NCI-H446 treated with DMSO at 0.1 percent for 48 hours (cell line): ENCODE measurements around the gene RNF144A.

Experiments used
- DNase-seq: peaks from one replicate; lab custom pipeline; 2025; lab: John Stamatoyannopoulos, UW

The RNF144A gene

DNA sequence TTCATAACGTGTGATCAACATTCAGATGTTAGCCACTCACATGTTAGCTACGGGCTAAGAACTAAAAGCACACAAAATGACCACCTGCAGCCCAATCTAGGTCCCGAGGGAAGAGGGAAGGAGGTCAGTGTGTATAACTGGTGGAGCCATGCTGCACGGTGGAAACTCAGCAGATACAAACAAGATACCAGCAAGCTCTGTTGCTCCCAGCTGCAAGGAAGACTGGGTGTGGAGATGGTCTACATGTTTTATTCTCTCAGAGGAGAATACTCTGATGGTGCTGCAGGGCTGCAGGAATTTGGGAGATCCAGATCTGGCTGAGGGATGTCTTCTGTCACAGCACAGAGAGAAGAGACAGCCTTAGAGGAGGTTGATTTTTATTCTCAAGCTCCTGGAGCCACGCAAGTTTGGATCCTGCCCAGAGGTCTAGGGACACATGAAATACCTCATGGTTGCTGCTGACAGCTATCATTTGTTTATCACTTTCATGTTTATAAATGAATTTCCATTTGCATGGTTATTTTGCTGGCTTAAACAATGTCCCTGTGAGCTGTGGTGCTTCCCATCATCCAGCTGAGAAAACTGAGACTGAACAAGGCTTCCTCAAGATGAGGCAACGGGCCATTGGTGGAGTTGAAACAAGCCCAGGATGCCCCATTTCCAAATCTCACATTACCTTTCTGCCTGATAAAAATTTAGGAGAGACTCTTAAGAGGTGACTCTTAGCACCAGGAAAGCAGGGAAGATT is 30.9 kb downstream of the RNF144A start:
- no peak for DNase-seq

GRCh38 chr2:6948677-6949351 is 31.6 kb downstream of the RNF144A start:
- DNase-seq = no peak

- no peak for DNase-seq
Measured at GRCh38 chr2:6951046-6951445, 33.8 kb downstream of the RNF144A start.

- DNase-seq = no peak
Measured at GRCh38 chr2:6952101-6952500, 34.9 kb downstream of the RNF144A start.

DNA sequence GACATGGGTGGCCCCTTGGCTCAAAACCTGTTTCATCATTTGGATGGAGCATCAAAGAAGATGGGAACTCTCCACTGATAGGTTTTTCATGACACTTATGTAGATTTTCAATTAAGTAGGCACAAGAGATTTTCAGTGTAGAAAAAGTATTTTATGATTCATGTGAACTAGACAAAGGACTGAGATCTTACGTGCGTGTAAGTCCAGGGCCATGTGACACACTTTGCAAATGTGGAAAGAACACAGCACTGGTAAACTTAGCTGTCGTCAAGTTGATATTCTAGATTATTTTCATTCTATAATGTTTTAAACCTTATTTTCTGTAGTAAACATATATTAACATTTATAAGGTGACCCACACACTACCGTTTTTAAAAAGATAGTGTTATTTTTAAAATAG is 37.4 kb downstream of the RNF144A start:
- no peak for DNase-seq

GRCh38 chr2:6955511-6956136 is 38.4 kb downstream of the RNF144A start:
- DNase-seq = no peak

GRCh38 chr2:6956566-6956965 is 39.4 kb downstream of the RNF144A start:
- no peak for DNase-seq

GRCh38 chr2:6957031-6957714 is 40.0 kb downstream of the RNF144A start:
- DNase-seq = no peak

- peak; percentile 42 for DNase-seq
Measured at GRCh38 chr2:6957910-6958615, 40.9 kb downstream of the RNF144A start.

DNA sequence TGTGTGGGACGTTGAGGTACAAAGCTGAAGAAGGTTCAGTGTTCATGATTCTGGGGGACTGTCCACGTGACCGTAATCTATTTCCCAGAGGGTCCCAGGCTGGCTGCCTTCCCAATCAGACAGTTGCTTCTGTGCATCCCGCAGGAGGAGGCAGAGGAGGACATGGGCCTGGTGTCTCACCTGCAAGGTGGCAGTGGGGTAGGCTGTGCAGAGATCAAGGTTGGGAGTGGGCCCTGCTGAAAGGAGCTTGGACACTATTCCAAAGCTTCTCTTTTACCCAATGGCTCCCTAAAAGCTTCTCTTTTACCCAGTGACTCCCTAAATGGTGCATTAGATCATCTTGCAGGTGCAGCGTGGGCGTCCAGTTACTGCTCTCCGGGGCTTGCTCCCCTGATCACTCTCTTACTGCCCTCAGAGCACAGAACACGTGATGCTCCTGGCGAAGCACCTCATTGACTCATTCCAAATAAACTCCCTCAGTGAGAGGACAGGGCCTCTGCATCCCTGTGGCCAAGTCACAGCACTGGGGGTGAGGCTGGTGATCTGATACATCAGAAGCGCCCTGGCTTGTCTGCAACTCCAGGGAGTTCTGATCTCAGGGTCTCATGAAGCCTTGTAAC is 41.5 kb downstream of the RNF144A start:
- no peak for DNase-seq

GRCh38 chr2:6959751-6960150 is 42.5 kb downstream of the RNF144A start:
- DNase-seq = no peak

DNA sequence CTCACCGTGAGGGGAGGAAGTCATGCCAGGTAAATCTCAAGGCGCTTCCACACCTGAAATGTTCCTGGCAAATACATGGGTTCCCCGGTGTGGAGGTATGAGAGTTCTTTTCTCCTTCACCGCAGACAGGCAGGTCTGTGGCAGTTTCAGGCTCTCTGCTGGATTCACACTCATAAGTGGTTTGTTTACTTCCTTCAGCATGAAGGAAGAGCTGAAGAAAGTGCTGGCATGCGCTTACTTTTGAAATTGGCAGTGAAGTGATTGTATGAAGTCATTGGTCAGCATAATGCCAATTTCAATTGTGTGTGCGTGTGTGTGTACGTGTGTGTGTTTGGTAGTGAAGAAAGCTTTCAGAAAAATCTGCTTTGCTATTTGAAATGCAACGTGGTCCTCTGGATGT is 43.4 kb downstream of the RNF144A start:
- peak; percentile 74 for DNase-seq

- no peak for DNase-seq
Measured at GRCh38 chr2:6963727-6964126, 46.5 kb downstream of the RNF144A start.

DNA sequence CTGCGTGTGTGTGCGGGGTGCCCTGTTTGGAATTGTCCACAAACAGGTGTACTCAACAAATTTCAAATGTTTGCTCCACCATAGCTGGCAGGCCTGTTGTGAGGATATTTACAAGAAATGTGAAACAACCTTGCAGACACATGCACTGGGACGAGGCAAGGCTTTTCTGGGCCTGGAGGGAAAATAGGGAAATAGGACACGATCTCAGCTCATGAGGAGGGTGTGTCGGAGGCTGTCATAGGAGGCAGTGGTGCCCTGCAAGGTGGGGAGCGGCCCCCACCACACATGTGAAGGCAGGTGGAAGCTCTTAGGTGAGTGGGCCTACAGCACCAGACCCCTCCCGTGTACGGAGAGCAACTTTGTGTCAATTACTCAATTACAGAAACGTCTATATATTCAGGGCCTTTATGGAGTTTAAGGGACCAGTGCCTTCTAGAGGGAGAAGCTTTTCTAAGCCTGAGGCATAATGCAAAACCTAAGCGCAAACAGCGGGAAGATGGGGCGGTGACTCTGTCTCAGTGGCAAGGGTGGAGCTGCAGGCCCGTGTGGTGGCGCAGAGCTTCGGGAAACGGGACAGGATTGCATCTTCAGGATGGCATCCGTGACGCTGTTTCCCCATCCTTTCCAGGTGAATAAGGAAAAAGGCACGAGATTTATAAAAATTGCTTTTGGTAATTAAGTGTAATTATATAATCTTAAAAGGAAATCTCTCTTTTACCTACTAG is 48.0 kb downstream of the RNF144A start:
- no peak for DNase-seq

DNA sequence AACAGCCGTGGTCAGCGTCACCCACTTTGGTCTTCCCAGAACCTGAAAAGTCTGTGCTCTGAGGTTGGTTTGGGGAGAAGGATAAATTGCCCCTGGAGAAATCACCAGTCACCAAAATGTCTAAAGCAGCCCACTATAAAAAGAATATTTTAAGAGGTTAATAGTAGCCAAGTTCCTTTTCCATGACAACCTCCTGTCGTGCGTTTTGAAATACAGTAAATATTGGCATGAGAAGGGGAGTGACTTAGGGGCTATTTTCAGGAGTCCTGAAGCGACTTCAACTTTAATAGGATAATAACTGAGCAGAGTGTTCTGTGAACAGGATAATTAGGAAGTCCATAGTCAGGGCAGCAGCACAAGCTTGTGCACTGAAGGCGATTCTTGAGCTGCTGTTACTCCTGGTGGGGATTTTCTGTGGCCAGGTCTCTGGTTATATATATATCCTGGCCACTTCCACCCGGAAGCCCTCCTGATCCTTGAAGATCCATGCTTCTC is 49.3 kb downstream of the RNF144A start:
- DNase-seq = no peak

DNA sequence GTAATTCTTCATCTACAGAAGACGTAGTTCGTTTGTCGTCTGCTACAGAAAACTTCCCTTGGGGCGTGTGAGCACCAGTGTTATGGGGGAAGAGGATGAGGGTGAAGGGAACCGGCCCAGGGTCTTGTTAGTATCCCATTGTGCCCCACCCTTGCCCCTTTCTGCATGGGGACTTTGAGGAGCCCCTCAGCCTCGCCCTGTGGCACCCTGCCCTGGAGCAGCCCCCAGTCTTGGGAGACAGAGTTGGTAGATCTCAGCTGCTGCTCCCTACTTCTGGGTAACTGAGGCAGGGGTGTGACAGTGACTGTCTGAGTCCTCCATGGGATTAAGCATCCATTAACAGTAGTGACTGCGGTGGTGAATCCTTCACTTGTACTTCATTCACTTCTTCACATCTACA is 50.1 kb downstream of the RNF144A start:
- DNase-seq = no peak

DNA sequence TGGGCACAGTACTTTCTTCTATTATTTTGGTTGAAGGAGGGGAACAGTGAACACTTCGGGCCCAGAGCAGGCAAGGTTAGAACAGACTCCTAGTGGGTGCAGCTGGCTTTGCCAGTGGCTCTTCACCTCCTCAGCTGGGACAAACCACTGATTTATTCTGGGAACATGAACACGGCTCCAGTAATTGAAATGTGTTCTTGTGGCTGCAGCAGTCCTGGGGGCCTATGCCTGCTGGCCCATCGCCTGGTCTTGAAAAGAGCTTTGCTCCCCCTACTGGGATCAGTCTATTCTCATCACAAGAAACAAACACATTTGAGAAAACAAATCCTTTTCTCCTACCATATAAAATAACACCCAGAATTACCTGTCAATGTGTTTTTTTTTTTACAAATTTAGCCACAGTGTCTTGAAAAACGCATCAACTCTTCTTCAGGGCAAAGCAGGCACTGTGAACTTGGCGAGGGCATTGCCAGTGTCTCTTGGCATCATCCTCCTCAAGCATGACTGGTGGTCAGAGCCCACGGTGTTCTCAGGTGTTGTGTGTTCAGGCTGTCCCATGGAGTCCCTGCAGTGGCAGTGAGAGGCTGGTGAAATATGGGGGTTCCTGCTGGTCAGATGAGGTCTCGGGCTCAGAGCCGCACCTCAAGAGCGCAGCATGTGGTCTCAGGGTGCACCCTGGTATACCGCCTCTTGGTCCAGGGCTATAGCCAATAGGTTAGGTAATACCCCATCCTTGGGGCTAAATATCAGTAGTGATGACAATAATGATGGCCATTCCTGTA is 51.3 kb downstream of the RNF144A start:
- peak; percentile 59 for DNase-seq

- DNase-seq = no peak
Measured at GRCh38 chr2:6970551-6970950, 53.3 kb downstream of the RNF144A start.

DNA sequence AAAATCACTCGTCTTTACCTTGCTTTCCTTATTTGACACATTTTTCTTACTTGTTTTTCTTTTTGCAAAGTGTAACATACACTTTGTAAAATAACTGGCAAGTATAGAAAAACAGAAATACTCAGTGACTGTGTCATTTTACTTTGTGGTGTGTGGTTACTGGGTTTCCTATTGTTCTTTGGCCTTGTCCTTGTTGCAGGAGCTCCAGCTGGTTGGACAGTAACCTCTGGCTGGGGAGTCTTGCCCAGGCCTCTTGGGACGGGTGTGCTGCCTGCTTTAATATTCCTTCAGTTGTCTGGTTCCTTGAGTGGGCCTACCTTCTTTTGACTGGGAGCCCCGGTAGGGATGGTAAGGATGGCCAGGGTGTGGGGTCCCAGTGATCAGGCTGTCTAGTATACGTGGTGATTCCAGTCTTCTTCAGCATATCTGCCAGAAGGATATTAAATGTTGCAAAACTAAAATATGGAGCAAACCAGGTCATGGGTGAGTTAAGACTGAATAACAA is 53.8 kb downstream of the RNF144A start:
- no peak for DNase-seq

DNA sequence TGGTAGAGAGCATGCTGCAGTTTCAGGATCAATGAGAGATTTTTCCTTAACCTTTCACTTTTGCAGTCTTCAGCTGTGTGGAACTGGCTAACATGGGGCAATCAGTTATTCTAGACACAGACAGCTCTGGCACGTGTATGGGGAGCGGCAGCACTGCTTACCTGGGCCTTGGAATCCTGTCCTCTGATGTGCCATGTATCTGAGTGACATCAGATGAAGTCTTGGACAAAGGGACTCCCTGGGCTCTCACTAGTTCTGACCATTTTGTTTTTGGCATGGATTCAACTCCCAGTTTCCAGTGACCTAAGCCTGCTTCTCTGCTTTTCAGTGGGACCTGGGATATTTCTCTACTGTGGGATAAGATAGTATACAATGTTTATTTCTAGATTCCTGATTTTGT is 54.3 kb downstream of the RNF144A start:
- no peak for DNase-seq
